KOPT-K1 (cell line): ENCODE measurements around the gene PLCE1.

Experiments used
- H3K27ac ChIP-seq: fragments of 200-600 bp; sonication (generic); 2 replicates; pipeline ENCODE4 v1.5.1; 2016; ENCODE audit warnings: antibody characterized with exemption, mild to moderate bottlenecking, low read depth, low read length; ENCODE audit not compliant: poor library complexity, severe bottlenecking
- H3K36me3 ChIP-seq: fragments of 200-600 bp; sonication (generic); 2 replicates; pipeline ENCODE4 v1.5.1; 2017; ENCODE audit warnings: antibody characterized with exemption, mild to moderate bottlenecking, low read length, moderate library complexity; ENCODE audit not compliant: insufficient read depth
- H3K9me3 ChIP-seq: fragments of 200-600 bp; sonication (generic); 2 replicates; pipeline ENCODE4 v1.5.1; 2017; ENCODE audit warnings: antibody characterized with exemption, low read length, mild to moderate bottlenecking; ENCODE audit not compliant: insufficient read depth, poor library complexity, severe bottlenecking

Gene PLCE1

DNA sequence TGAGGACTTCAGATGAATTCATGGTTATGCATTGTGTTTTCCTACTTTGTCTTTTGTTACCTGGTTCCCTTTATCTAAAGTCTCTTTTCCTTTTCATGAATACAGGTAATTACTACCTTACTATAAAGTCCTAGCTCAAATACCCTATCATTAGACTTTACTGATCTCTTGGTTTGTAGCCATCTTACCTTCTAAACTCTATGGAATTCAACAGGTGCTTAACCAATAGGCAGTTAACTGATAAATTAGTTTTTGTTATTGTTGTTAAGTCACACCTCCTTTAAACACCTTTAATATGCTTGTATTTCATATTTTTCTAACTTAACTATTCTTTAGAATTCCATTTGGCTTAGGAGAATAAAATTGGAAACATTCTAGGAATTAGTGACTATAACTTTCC lies 30.7 kb downstream of the PLCE1 start:
- Histone ChIP-seq H3K9me3 (peaks cover 12% of the 10 kb centered on the region), H3K27ac (no peak overlapping the region)

DNA sequence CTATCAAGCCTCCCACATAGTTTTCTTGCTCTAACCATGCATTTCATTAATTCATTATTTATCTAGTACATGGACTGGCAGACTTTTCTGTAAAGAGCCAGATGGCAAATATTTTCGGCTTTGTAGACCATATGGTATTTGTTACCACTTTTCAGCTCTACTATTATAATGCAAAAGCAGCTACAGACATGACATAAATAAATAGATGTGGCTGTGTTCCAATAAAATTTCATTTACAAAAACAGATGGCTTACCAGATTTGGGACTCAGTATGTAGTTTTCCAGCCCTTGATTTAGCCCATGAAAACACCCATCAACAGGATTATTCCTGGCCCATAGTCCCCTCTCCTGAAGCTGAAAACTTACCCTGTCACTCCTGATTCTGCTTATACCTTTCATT lies 32.1 kb downstream of the PLCE1 start:
- no peak overlapping the region for H3K27ac ChIP-seq
- no peaks in the 10 kb centered on the region for H3K36me3 ChIP-seq
- H3K9me3 ChIP-seq: peaks cover 25% of the 10 kb centered on the region

More for the DNA sequence above, 30.7 kb downstream of the PLCE1 start:
- H3K36me3 ChIP-seq: no peaks in the 10 kb centered on the region

DNA sequence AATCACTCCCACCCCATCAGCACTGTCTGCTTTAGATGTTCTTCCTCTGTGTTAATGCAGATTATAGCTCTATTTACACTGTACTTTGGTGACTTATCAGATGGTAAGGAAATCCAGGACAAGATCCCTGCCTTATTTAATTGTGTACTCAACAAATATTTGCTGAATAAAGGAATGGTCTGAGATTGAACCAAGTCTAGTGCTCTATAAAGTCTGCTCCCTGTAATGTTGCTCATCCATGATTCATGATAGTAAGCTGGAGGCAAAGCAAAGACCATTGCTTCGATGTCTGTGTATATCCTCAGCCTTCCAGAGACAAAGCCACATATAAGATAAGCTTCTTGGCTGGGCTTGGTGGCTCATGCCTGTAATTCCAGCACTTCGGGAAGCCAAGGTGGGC lies 33.5 kb downstream of the PLCE1 start:
- Histone ChIP-seq H3K27ac (no peak overlapping the region), H3K9me3 (peaks cover 28% of the 10 kb centered on the region), H3K36me3 (no peaks in the 10 kb centered on the region)

DNA sequence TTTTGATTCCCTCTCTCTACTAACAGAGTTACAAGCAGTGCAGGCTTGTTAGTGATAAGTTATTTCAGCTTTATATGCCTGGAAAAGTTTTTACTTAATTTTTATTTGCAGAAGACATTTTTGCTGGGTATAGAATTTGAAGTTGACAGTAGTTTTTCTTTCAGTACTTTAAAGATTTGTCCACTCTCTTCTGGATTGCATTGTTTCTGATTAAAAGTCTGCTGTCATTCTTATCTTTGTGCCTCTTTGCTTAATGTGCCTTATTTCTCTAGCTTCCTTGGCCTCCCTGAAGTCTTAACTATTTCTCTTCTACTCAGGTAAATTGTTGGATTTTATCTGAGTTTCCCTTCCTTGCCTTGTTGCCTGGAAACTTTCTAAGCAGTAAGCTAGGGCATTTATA lies 36.2 kb downstream of the PLCE1 start:
- Histone ChIP-seq H3K36me3 (no peaks in the 10 kb centered on the region), H3K27ac (no peak overlapping the region), H3K9me3 (peaks cover 28% of the 10 kb centered on the region)

DNA sequence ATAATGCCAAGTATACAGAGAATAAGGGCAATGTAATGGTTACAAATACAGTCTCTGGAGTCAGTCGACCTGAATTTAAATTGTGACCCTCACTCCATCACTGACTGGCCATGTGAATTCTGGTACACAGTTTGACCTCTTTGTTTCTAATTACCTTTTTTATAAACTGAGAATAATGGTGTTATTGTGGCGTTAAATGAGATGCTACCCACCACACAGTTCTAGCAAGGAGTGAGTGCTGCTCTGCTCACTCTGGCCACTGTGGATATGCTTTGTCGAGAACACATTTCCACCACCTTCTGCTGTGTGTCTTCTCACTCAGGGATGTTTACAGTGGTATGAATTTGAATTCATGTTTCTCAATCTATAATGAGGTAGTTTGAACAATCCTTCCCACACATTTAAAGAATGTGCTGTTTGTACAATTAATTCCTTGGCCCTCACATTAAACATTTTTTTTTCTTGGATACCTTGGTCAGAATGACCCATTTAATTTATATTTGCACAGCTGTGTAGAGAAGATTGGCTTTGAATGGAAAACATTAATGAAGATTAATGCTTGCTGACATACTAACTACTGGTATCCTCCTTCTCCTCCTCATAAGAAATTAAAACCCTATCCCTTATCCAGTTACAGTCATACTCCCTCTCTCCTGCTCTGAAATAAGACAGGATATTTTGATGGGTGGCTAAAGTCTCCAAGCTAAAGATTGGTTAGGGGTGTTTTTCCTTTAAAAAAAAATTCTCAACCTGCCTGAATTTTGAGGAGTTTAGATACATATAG lies 42.4 kb downstream of the PLCE1 start:
- Histone ChIP-seq H3K36me3 (no peaks in the 10 kb centered on the region), H3K9me3 (no peaks in the 10 kb centered on the region), H3K27ac (no peak overlapping the region)

- no peak overlapping the region for H3K27ac ChIP-seq
- H3K9me3 ChIP-seq: no peaks in the 10 kb centered on the region
- H3K36me3 ChIP-seq: no peaks in the 10 kb centered on the region
Measured at GRCh38 chr10:94036766-94037033, 43.0 kb downstream of the PLCE1 start.

- Histone ChIP-seq H3K27ac (no peak overlapping the region), H3K36me3 (no peaks in the 10 kb centered on the region), H3K9me3 (no peaks in the 10 kb centered on the region)
Measured at GRCh38 chr10:94037286-94037685, 43.6 kb downstream of the PLCE1 start.

DNA sequence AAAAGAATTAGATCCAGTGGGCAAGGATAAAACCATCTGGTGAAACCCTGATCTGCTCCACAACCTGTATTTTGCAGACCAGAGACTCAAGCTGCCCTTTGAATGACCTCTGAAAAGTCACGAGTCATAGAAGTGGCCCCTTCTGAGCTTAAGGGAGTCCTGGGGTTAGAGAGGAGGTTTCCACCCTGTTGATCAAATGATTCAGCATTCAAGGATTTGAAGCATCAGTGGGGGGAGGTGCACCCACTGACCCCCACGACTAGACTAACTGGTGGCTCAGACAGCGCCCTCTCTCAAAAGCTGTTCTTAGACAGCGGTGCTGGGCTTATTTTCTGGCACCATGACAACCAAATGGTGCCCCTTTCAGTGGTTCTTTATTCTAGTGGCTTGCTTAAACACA lies 44.3 kb downstream of the PLCE1 start:
- H3K36me3 ChIP-seq: no peaks in the 10 kb centered on the region
- H3K27ac ChIP-seq: no peak overlapping the region
- H3K9me3 ChIP-seq: no peaks in the 10 kb centered on the region

- no peaks in the 10 kb centered on the region for H3K9me3 ChIP-seq
- no peaks in the 10 kb centered on the region for H3K36me3 ChIP-seq
- no peak overlapping the region for H3K27ac ChIP-seq
Measured at GRCh38 chr10:94041206-94041605, 47.5 kb downstream of the PLCE1 start.

DNA sequence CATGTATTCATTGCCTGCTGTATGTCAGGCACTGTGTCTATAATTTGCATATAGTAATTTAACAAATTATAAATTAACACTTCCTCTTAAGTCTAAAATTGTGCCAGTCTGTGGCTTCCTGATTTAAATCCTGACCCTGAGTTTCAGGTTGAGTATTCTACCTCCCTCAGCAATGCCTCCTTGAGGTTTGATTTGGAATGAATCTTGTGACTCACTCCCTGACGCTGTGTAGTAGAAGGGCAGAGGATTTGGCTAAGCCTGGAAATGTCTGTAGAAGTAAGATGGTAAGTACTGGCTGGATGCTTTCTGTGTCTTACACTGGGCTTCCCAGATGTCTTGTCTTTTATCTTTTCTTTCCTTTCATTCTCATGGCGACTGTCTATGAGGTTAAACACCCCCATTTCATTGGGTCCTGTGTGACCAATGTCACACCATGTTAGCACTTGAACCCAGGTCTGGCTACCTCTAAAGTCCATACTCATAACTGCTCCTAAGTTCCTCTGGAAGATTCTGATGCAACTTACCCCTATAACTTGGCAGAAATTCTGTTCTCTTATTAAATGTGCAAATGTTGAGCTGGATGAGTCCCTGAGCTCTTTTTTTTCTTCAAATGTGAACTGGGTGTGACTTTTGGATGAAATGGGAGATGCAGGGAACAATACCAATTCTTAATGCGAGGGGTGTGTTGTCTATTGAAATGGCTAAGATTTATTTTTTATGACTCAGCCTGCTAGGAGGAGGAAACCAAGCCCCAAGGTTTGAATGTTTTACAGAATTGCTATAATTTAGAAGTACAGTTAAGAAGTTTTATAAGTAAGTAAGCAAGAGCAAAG lies 48.5 kb downstream of the PLCE1 start:
- no peaks in the 10 kb centered on the region for H3K36me3 ChIP-seq
- no peak overlapping the region for H3K27ac ChIP-seq
- no peaks in the 10 kb centered on the region for H3K9me3 ChIP-seq

DNA sequence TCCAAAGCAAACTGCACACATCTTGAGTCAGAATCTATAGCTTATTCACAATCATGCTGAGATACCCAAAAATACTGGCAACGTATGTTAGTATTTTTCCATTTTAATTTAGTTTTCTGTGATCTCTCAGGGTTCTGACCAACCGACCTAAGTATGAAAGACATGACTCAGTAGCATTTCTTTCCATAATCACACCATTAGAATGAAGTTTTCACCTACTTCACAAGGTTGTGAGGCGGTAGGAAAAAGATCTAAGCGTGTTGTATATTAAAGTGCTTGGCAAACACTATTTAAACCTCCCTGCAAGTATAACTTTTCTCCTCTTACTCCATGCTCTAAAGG lies 49.1 kb downstream of the PLCE1 start:
- Histone ChIP-seq H3K9me3 (no peaks in the 10 kb centered on the region), H3K36me3 (no peaks in the 10 kb centered on the region), H3K27ac (no peak overlapping the region)
